ENCODE results near the gene HOXA3.

The HOXA3 gene

GRCh38 chr7:27158436-27159265 is 6.3 kb upstream of the HOXA3 start:
- TF ChIP-seq CTCF (IDR thresholded peaks at IDR 0.05; ENCODE audit: extremely low read depth, insufficient read depth, missing control alignments) = no peak
- in situ Hi-C loops (cut with MboI; ENCODE audit: low pct_unique_long_range_greater_than_20kb, low sequenced_read_pairs, unreplicated experiment) = loop anchor here (10.0 to 25.0 kb wide), 2 partner anchors 86 to 796 kb away; partner anchors contain the start of gene EVX1
- DNase-seq (ENCODE audit: low spot score) = no peak

- in situ Hi-C loops (cut with MboI; ENCODE audit: low pct_unique_long_range_greater_than_20kb, low sequenced_read_pairs, unreplicated experiment) = loop anchor here (10.0 to 25.0 kb wide), 2 partner anchors 87 to 796 kb away; partner anchors contain the start of gene EVX1
- no peak for DNase-seq (ENCODE audit: low spot score)
- no peak for TF ChIP-seq CTCF (IDR thresholded peaks at IDR 0.05; ENCODE audit: extremely low read depth, insufficient read depth, missing control alignments)
These were observed 5.5 kb upstream of the HOXA3 start for GRCh38 chr7:27157702-27158431.

GRCh38 chr7:27156916-27157701 is 4.7 kb upstream of the HOXA3 start:
- in situ Hi-C loops (cut with MboI; ENCODE audit: low pct_unique_long_range_greater_than_20kb, low sequenced_read_pairs, unreplicated experiment) = loop anchor here (10.0 to 25.0 kb wide), 2 partner anchors 88 to 795 kb away; partner anchors contain the start of gene EVX1
- TF ChIP-seq CTCF (IDR thresholded peaks at IDR 0.05; ENCODE audit: extremely low read depth, insufficient read depth, missing control alignments) = no peak
- DNase-seq (ENCODE audit: low spot score) = no peak

GRCh38 chr7:27156508-27156898 is 4.1 kb upstream of the HOXA3 start, which contains the start of gene HOXA7:
Gene HOXA7 (minus strand): TSS chr7:27156675. CDS start chr7:27156545, 130 bp downstream.
- DNase-seq (ENCODE audit: low spot score) = no peak
- in situ Hi-C loops (cut with MboI; ENCODE audit: low pct_unique_long_range_greater_than_20kb, low sequenced_read_pairs, unreplicated experiment) = loop anchor here (10.0 to 25.0 kb wide), 2 partner anchors 88 to 794 kb away; partner anchors contain the start of gene EVX1
- no peak for TF ChIP-seq CTCF (IDR thresholded peaks at IDR 0.05; ENCODE audit: extremely low read depth, insufficient read depth, missing control alignments)

- no peak for DNase-seq (ENCODE audit: low spot score)
- TF ChIP-seq CTCF (IDR thresholded peaks at IDR 0.05; ENCODE audit: extremely low read depth, insufficient read depth, missing control alignments) = no peak
- in situ Hi-C loops (cut with MboI; ENCODE audit: low pct_unique_long_range_greater_than_20kb, low sequenced_read_pairs, unreplicated experiment) = loop anchor here (10.0 to 25.0 kb wide), 2 partner anchors 89 to 794 kb away; partner anchors contain the start of gene EVX1
These were observed 3.6 kb upstream of the HOXA3 start for GRCh38 chr7:27155816-27156507.
